IPS-18a (cell line): Measurements from ENCODE around the gene RIN3.

Experiments used
- H3K27ac ChIP-seq: one replicate; pipeline ENCODE4 v1.5.1; 2013; ENCODE audit warnings: low read length
- H3K27me3 ChIP-seq: one replicate; pipeline ENCODE4 v1.6.1; 2013; ENCODE audit warnings: mild to moderate bottlenecking, low read length; ENCODE audit not compliant: control insufficient read depth, insufficient read depth
- H3K36me3 ChIP-seq: one replicate; pipeline ENCODE4 v1.6.1; 2013; ENCODE audit warnings: low read depth, low read length; ENCODE audit not compliant: control insufficient read depth
- H3K4me1 ChIP-seq: one replicate; pipeline ENCODE4 v1.6.1; 2013; ENCODE audit warnings: low read depth, low read length; ENCODE audit not compliant: control insufficient read depth
- H3K4me3 ChIP-seq: one replicate; pipeline ENCODE4 v1.5.1; 2013; ENCODE audit warnings: low read length
- H3K9ac ChIP-seq: one replicate; pipeline ENCODE4 v1.6.1; 2013; ENCODE audit warnings: mild to moderate bottlenecking, low read length, moderate library complexity
- H3K9me3 ChIP-seq: one replicate; pipeline ENCODE4 v1.6.1; 2013; ENCODE audit warnings: low read depth, low read length; ENCODE audit not compliant: control insufficient read depth

Gene RIN3

GRCh38 chr14:92539419-92539818 is 25.8 kb downstream of the RIN3 start:
- Histone ChIP-seq H3K36me3 (no peaks in the 10 kb centered on the region), H3K4me1 (peaks cover 4% of the 10 kb centered on the region), H3K27me3 (no peaks in the 10 kb centered on the region), H3K27ac (no peak overlapping the region), H3K9ac (no peak overlapping the region), H3K4me3 (no peak overlapping the region), H3K9me3 (no peaks in the 10 kb centered on the region)

GRCh38 chr14:92539875-92540274 is 26.3 kb downstream of the RIN3 start:
- no peak overlapping the region for H3K9ac ChIP-seq
- H3K27me3 ChIP-seq: no peaks in the 10 kb centered on the region
- no peaks in the 10 kb centered on the region for H3K36me3 ChIP-seq
- H3K27ac ChIP-seq: no peak overlapping the region
- no peak overlapping the region for H3K4me3 ChIP-seq
- no peaks in the 10 kb centered on the region for H3K9me3 ChIP-seq
- peaks cover 4% of the 10 kb centered on the region for H3K4me1 ChIP-seq

DNA sequence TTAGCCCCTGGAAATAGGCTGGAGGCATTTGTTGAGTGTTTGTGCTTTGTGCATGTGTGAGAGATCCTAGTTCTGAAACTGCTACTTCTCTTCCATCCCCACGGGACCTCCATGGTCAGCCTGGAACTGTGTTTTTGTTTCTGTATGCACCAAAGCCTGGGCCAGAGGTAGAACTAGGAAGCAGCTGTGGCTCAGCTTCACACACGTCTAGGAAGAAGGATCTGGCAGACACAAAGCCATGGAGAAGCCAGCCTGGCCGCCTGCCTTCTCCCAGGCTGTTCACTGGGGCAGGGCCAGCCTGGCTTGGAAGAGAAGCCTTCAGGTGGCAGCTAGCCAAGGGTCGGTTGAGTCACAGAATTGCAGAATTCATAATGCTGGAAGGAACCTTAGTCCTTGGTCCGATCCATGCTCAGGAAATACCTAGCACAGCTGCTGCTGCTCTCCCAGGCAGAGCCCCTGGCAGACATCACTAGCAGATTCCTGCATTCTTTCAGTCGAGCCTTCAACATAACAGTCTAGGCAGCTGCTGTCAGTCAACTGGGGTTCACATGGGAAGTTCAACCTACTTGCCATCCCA is 27.0 kb downstream of the RIN3 start:
- no peak overlapping the region for H3K4me3 ChIP-seq
- no peaks in the 10 kb centered on the region for H3K9me3 ChIP-seq
- H3K27ac ChIP-seq: no peak overlapping the region
- H3K36me3 ChIP-seq: no peaks in the 10 kb centered on the region
- peaks cover 4% of the 10 kb centered on the region for H3K4me1 ChIP-seq
- no peaks in the 10 kb centered on the region for H3K27me3 ChIP-seq
- no peak overlapping the region for H3K9ac ChIP-seq

DNA sequence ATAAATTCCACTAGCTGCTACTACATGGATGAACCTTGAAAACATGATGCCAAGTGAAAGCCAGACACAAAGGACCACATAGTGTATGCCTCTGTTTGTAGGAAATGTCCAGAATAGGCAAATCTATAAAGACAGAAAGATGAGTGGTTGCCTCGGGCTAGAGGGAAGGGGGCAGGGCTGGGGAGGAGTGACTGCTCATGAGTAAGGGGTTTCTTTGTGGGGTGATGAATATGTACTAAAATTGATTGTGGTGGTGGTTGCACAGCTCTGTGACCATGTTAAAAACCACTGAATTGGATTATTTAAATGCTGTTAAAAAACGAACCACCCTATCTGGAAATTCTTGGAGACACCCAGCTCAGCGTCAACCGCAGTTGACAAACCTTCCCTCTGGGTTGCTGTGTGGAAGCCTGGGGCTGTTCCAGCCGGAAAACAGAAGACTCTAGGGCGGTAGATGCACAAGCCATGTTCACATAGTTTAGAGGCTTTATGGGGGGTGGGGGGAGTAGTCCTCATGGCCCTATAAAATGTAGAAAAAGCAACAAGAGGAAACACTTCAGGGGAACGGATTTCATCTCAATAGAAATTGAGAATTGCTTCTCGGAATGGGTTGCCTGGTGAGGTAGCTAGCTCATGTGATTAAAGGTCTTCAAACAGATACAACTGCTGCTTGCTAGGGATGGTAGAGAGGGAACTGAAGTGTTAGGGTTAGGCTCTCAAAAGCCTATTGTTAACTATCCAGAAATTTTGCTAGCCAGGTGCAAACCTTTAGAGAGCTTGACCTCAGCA is 29.4 kb downstream of the RIN3 start:
- H3K27me3 ChIP-seq: no peaks in the 10 kb centered on the region
- peaks cover 4% of the 10 kb centered on the region for H3K4me1 ChIP-seq

GRCh38 chr14:92544051-92544720 is 30.6 kb downstream of the RIN3 start:
- no peaks in the 10 kb centered on the region for H3K9me3 ChIP-seq
- H3K4me3 ChIP-seq: no peak overlapping the region
- H3K9ac ChIP-seq: no peak overlapping the region
- no peak overlapping the region for H3K27ac ChIP-seq
- H3K36me3 ChIP-seq: no peaks in the 10 kb centered on the region
- H3K4me1 ChIP-seq: no peaks in the 10 kb centered on the region
- no peaks in the 10 kb centered on the region for H3K27me3 ChIP-seq

More for the DNA sequence above, 29.4 kb downstream of the RIN3 start:
- H3K4me3 ChIP-seq: no peak overlapping the region
- no peak overlapping the region for H3K27ac ChIP-seq
- H3K9me3 ChIP-seq: no peaks in the 10 kb centered on the region
- no peaks in the 10 kb centered on the region for H3K36me3 ChIP-seq
- no peak overlapping the region for H3K9ac ChIP-seq

GRCh38 chr14:92546347-92547053 is 32.9 kb downstream of the RIN3 start:
- Histone ChIP-seq H3K4me1 (no peaks in the 10 kb centered on the region), H3K27ac (no peak overlapping the region), H3K4me3 (no peak overlapping the region), H3K27me3 (no peaks in the 10 kb centered on the region), H3K9me3 (no peaks in the 10 kb centered on the region), H3K9ac (no peak overlapping the region), H3K36me3 (no peaks in the 10 kb centered on the region)

DNA sequence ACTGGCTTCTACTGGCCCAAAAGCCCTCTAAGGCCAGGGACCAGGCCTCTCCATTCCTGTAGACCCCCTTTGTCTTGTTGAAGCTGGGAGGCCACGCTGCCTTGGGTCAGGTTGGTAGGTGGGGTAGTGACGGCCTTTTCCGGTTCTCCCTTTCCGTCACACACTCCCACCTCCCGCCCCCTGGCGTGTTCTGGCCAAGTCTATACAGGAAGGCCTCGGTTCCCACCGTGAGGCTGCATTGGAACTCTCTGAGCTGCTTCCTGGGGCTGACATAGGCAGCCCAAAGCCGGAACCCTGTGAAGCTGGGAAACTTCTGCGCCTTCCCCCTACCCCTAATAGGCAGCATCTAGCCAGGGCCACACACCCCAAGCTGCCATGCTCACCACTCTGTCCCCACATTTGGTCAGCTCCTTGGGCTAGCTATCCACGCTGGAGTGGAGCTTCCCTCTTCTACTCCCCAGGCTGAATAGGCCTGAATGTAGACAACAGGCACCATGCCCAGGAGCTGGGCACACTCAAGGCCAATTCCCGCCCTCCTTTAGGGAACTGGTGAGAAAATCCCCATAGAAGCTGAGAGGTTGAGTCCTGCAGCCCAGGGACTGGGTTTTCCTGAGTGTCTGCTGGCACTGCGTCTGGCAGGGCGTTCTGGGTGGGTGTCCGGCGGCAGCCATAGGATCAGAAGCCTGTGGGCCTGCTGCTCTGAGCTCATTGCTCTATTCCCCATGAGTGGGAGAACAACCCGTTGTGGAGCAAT is 35.7 kb downstream of the RIN3 start:
- H3K4me1 ChIP-seq: no peaks in the 10 kb centered on the region
- no peak overlapping the region for H3K9ac ChIP-seq
- H3K27ac ChIP-seq: no peak overlapping the region
- no peak overlapping the region for H3K4me3 ChIP-seq
- H3K9me3 ChIP-seq: no peaks in the 10 kb centered on the region
- no peaks in the 10 kb centered on the region for H3K36me3 ChIP-seq
- H3K27me3 ChIP-seq: no peaks in the 10 kb centered on the region

DNA sequence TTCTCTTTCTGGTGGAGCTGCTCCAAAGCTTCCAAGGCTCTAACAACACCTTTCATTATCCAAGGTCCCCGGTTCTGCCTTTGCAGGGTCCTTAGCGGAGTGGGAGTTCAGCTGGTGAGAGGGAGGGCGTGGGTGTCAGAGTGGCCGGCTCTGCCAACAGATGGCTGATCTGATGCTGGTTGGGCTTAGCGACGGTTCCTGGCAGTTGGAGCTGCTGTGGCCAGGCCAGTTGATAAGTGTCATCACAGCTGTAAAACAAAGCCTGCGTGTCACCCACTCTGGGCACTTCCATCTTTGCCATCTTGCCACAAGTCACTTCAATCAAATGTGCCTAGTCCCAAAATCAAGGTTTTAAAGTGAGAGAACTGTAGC is 36.3 kb downstream of the RIN3 start:
- no peaks in the 10 kb centered on the region for H3K27me3 ChIP-seq
- H3K36me3 ChIP-seq: no peaks in the 10 kb centered on the region
- H3K27ac ChIP-seq: no peak overlapping the region
- no peak overlapping the region for H3K9ac ChIP-seq
- H3K4me1 ChIP-seq: no peaks in the 10 kb centered on the region
- no peak overlapping the region for H3K4me3 ChIP-seq
- H3K9me3 ChIP-seq: no peaks in the 10 kb centered on the region

GRCh38 chr14:92551044-92551841 is 37.7 kb downstream of the RIN3 start:
- Histone ChIP-seq H3K27ac (no peak overlapping the region), H3K9me3 (no peaks in the 10 kb centered on the region), H3K9ac (no peak overlapping the region), H3K4me3 (no peak overlapping the region), H3K27me3 (no peaks in the 10 kb centered on the region), H3K36me3 (no peaks in the 10 kb centered on the region), H3K4me1 (no peaks in the 10 kb centered on the region)

- Histone ChIP-seq H3K36me3 (no peaks in the 10 kb centered on the region), H3K27me3 (no peaks in the 10 kb centered on the region), H3K9me3 (no peaks in the 10 kb centered on the region), H3K27ac (no peak overlapping the region), H3K9ac (no peak overlapping the region), H3K4me1 (no peaks in the 10 kb centered on the region), H3K4me3 (no peak overlapping the region)
These were observed 38.5 kb downstream of the RIN3 start for GRCh38 chr14:92552066-92552465.
